K562 (cell line): Measurements from ENCODE around the gene TOM1L1. TPM values are rescaled to one million over a fixed set of nuclear protein-coding genes. Genes with fewer than 3 reads are reported as not detected.

Source experiments
- ARID3B ChIP-seq: fragments of 250-450 bp; sonication (Bioruptor Pico); IDR thresholded peaks from 2 replicates; pipeline ENCODE4 v1.4.0; 2020; ENCODE audit warnings: borderline replicate concordance
- BDP1 ChIP-seq: IDR thresholded peaks from 3 replicates; pipeline ENCODE4 v1.6.1; 2011; ENCODE audit not compliant: insufficient read length, insufficient read depth
- BRCA1 ChIP-seq, 2 experiments: fragments of 450-650 bp in 1 of 2; sonication (generic) in 1 of 2; formaldehyde crosslinking in 1 of 2; IDR thresholded peaks; 2 replicates each; pipeline versions ENCODE4 v1.5.0 to v1.6.1; 2017 to 2020; ENCODE audit warnings: mild to moderate bottlenecking in 1 of 2, missing genetic modification reagents in 1 of 2
- BRD4 ChIP-seq: fragments of 200-600 bp; sonication (generic); IDR thresholded peaks from 2 replicates; pipeline ENCODE4 v1.6.1; 2017; ENCODE audit warnings: inconsistent platforms
- CSDE1 ChIP-seq, 2 experiments: fragments of 450-650 bp; IDR thresholded peaks; 2 replicates each; pipeline ENCODE4 v1.6.1; 2016; ENCODE audit warnings: mild to moderate bottlenecking in 1 of 2
- CTCF ChIP-seq, 3 experiments: IDR thresholded peaks in 2 of 3; conservative IDR thresholded peaks in 1 of 3; 2 replicates each; pipeline ENCODE4 v1.5.1; 2011 to 2012; ENCODE audit warnings: low read length in 3 of 3, mild to moderate bottlenecking in 3 of 3, control low read depth in 2 of 3, improper control_type of control experiment in 1 of 3, inconsistent platforms in 1 of 3, low read depth in 1 of 3, mixed read lengths in 1 of 3, moderate library complexity in 1 of 3; ENCODE audit not compliant: insufficient read depth in 2 of 3
- FOXA3 ChIP-seq, 2 experiments: fragments of 450-650 bp in 1 of 2; sonication (generic) in 1 of 2; formaldehyde crosslinking; IDR thresholded peaks in 1 of 2; conservative IDR thresholded peaks in 1 of 2; 2 replicates each; pipeline versions ENCODE4 v1.4.0 to v1.8.0; 2020 to 2022; ENCODE audit warnings: mild to moderate bottlenecking in 2 of 2, missing genetic modification reagents in 1 of 2
- GATA2 ChIP-seq: sonication (generic); formaldehyde crosslinking; IDR thresholded peaks from 2 replicates; pipeline ENCODE4 v1.4.0; 2020; ENCODE audit warnings: mild to moderate bottlenecking, missing genetic modification reagents
- MEF2A ChIP-seq: IDR thresholded peaks from 2 replicates; pipeline ENCODE4 v1.6.1; 2011; ENCODE audit warnings: low read depth, mild to moderate bottlenecking, low read length, moderate library complexity; ENCODE audit not compliant: control insufficient read depth
- NFE2L1 ChIP-seq: fragments of 450-650 bp; IDR thresholded peaks from 2 replicates; pipeline ENCODE4 v1.6.1; 2016; ENCODE audit warnings: missing genetic modification characterization, low read depth, mild to moderate bottlenecking, missing compliant biosample characterization, moderate library complexity, borderline replicate concordance
- OTX1 ChIP-seq: fragments of 450-650 bp; formaldehyde crosslinking; IDR thresholded peaks from 2 replicates; pipeline ENCODE4 v1.4.0; 2022; ENCODE audit warnings: mild to moderate bottlenecking
- PHF20 ChIP-seq: fragments of 450-650 bp; IDR thresholded peaks from 2 replicates; pipeline ENCODE4 v1.6.1; 2018; ENCODE audit not compliant: partially characterized antibody
- SRSF1 ChIP-seq: fragments of 200-400 bp; formaldehyde crosslinking; IDR thresholded peaks from 2 replicates; pipeline ENCODE4 v1.6.1; 2017; ENCODE audit warnings: mild to moderate bottlenecking, low read depth, low read length, moderate library complexity
- TFE3 ChIP-seq: fragments of 450-650 bp; formaldehyde crosslinking; IDR thresholded peaks from 2 replicates; pipeline ENCODE4 v1.4.0; 2020; ENCODE audit warnings: mild to moderate bottlenecking, mixed read lengths
- ZBTB11 ChIP-seq, 3 experiments: fragments of 200-800 bp in 1 of 3; fragments of 250-450 bp in 1 of 3; fragments of 450-650 bp in 1 of 3; sonication (Bioruptor Pico) in 1 of 3; sonication (Bioruptor generic) in 1 of 3; formaldehyde crosslinking in 1 of 3; IDR thresholded peaks; 2 replicates each; pipeline versions ENCODE4 v1.6.1 to v1.8.0; 2016 to 2022; ENCODE audit warnings: mild to moderate bottlenecking in 2 of 3, missing genetic modification characterization in 2 of 3, missing compliant biosample characterization in 1 of 3, moderate library complexity in 1 of 3
- ZNF253 ChIP-seq: fragments of 250-450 bp; sonication (Bioruptor Pico); conservative IDR thresholded peaks from 2 replicates; pipeline ENCODE4 v1.6.1; 2021; ENCODE audit warnings: mild to moderate bottlenecking
- ZNF589 ChIP-seq: fragments of 200-800 bp; sonication (Bioruptor generic); IDR thresholded peaks from 2 replicates; pipeline ENCODE4 v1.6.1; 2016; ENCODE audit warnings: low read depth, missing genetic modification characterization, missing compliant biosample characterization
- polyA plus RNA-seq, 8 experiments: library from polyadenylated mRNA; depleted of rRNA in 4 of 8; stranded (reverse) in 5 of 8; unstranded in 3 of 8; fragments of >200 nt; fragmentation: Nextera tagmentation in 2 of 8; fragmentation: Illumina TruSeq in 1 of 8; extraction: Ambion mirVana in 2 of 8; extraction: Trizol in 1 of 8; gene quantifications; 2 replicates each; pipeline versions ENCODE4 v1.2.1 to v1.2.3, GENCODE V29; 2011 to 2014; ENCODE audit warnings: inconsistent platforms in 1 of 8, missing spikeins in 1 of 8
- total RNA-seq, 7 experiments: library from RNA; depleted of rRNA in 6 of 7; stranded (reverse); fragments of >200 nt in 6 of 7; fragmentation: Illumina TruSeq in 2 of 7; extraction: Trizol in 2 of 7; gene quantifications; 2 replicates each; pipeline versions ENCODE4 v1.2.1 to v1.2.3, GENCODE V29; 2011 to 2021; ENCODE audit warnings: low replicate concordance in 1 of 7

TOM1L1 gene
- total and polyA plus RNA-seq, 9 of the 15 experiments (the other 6 are each of a cell fraction or from before 2014, with no cell fraction given): 21.3 to 74.3 (median 31.0) TPM

GRCh38 chr17:54860617-54861470, 39.8 kb upstream of the TOM1L1 start (continued):
- TF ChIP-seq SRSF1 (no peak), BRCA1 (IDR thresholded peaks at IDR 0.05) (no peak), BRCA1 (CRISPR knock-in tag; IDR thresholded peaks at IDR 0.05) (no peak), ZBTB11 (CRISPR knock-in tag; IDR thresholded peaks at IDR 0.05) (peak in 1 of 3 experiments; percentile 72; a peak in 2 of 6 replicates), TFE3 (CRISPR knock-in tag) (no peak), NFE2L1 (tag) (no peak), BDP1 (no peak), ARID3B (no peak), PHF20 (peak; percentile 92), ZNF589 (CRISPR knock-in tag) (peak; percentile 93), CTCF (IDR thresholded peaks at IDR 0.05 in 2 of 3, conservative IDR thresholded peaks at IDR 0.05 in 1 of 3; ENCODE audit: insufficient read depth in 2 of 3, low read depth in 1 of 3, low read length in 3 of 3) (no peak), BRD4 (no peak), MEF2A (0 out of 2 replicates have a peak, but pooled peaks have one; percentile 49), FOXA3 (CRISPR knock-in tag; conservative IDR thresholded peaks at IDR 0.05 in 1 of 2, IDR thresholded peaks at IDR 0.05 in 1 of 2) (no peak; a peak in 1 of 4 replicates), OTX1 (CRISPR knock-in tag) (0 out of 2 replicates have a peak, but pooled peaks have one; percentile 18), ZNF253 (CRISPR knock-in tag) (no peak), GATA2 (peak; percentile 98), CSDE1 (IDR thresholded peaks at IDR 0.05) (no peak)
